GM23338 (cell line): ENCODE measurements around the gene SV2C.

Source experiments
- EZH2 ChIP-seq: fragments of 200-600 bp; sonication (generic); IDR thresholded peaks from one replicate; pipeline ENCODE4 v1.8.0; 2017; ENCODE audit warnings: antibody characterized with exemption, mild to moderate bottlenecking, low read depth; ENCODE audit not compliant: unreplicated experiment
- EZH2phosphoT487 ChIP-seq: fragments of 200-600 bp; sonication (generic); IDR thresholded peaks from one replicate; pipeline ENCODE4 v1.8.1; 2018; ENCODE audit warnings: antibody characterized with exemption; ENCODE audit not compliant: unreplicated experiment
- JUNB ChIP-seq: IDR thresholded peaks from one replicate; pipeline ENCODE4 v1.6.1; 2016; ENCODE audit warnings: antibody characterized with exemption; ENCODE audit not compliant: unreplicated experiment
- POLR2AphosphoS5 ChIP-seq: IDR thresholded peaks from 2 replicates; pipeline ENCODE4 v1.6.1; 2016; ENCODE audit warnings: antibody characterized with exemption, low read depth
- TF ChIP-seq, protein P1 (sequence below), 2 experiments: fragments of 200-600 bp in 1 of 2; sonication (generic) in 1 of 2; conservative IDR thresholded peaks; 2 replicates each; pipeline versions ENCODE4 v1.5.1 to v1.6.1; 2016 to 2017; ENCODE audit warnings: antibody characterized with exemption in 2 of 2, low read depth in 2 of 2, mild to moderate bottlenecking in 2 of 2, moderate library complexity in 1 of 2

DNA sequence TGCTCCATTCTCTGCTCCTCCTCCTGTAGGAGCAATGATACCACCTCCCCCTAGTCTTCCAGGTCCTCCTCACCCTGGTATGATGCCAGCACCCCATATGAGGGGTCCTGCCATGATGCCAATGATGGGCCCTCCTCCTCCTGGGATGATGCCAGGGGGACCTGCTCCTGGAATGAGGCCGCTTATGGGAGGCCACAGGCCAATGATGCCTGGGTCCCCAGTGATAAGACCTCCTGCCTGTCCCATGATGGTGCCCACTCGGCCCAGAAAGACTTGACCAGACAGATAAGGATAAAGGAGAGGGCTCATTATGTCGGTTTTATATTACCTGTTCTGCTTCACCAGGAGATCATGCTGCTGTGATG is 293.7 kb downstream of the SV2C start:
- TF ChIP-seq, protein P1, sequence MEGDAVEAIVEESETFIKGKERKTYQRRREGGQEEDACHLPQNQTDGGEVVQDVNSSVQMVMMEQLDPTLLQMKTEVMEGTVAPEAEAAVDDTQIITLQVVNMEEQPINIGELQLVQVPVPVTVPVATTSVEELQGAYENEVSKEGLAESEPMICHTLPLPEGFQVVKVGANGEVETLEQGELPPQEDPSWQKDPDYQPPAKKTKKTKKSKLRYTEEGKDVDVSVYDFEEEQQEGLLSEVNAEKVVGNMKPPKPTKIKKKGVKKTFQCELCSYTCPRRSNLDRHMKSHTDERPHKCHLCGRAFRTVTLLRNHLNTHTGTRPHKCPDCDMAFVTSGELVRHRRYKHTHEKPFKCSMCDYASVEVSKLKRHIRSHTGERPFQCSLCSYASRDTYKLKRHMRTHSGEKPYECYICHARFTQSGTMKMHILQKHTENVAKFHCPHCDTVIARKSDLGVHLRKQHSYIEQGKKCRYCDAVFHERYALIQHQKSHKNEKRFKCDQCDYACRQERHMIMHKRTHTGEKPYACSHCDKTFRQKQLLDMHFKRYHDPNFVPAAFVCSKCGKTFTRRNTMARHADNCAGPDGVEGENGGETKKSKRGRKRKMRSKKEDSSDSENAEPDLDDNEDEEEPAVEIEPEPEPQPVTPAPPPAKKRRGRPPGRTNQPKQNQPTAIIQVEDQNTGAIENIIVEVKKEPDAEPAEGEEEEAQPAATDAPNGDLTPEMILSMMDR (conservative IDR thresholded peaks at IDR 0.05; ENCODE audit: low read depth in 2 of 2): no peak
- TF ChIP-seq POLR2AphosphoS5: no peak
- no peak for TF ChIP-seq EZH2phosphoT487
- TF ChIP-seq EZH2: no peak
- TF ChIP-seq JUNB: no peak
